CD4-positive, alpha-beta T cell treated with Interleukin-4 for 4 hours (primary cell): ENCODE data around the gene TBC1D19.

ENCODE experiments used
- DNase-seq: peaks from one replicate; pipeline ENCODE4 v3.0.0-alpha.2; 2020

TBC1D19 gene

GRCh38 chr4:26737385-26737784 is 153.5 kb downstream of the TBC1D19 start:
- DNase-seq: no peak

DNA sequence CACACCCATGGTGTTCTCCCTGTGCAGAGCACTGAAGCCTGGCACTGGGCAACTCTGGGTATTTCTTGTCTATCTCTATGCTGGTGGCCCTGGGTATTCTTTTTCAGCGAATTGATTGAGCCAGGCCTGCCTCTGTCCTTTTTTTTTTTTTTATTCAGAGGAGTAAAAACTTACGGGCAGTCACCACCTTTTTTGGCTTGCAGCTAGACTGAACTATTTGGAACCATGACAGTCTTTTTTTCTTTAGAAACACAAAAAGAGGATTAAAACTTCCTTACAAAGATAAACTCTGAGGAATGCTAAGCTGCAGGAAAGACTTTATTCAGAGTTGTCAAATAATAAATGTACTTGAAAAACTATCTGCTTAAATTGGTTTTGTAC is 157.6 kb downstream of the TBC1D19 start:
- DNase-seq: no peak

- peak; percentile 23 for DNase-seq
Measured at GRCh38 chr4:26746802-26747213, 162.9 kb downstream of the TBC1D19 start.

- no peak for DNase-seq
Measured at GRCh38 chr4:26748811-26749210, 164.9 kb downstream of the TBC1D19 start.

- no peak for DNase-seq
Measured at GRCh38 chr4:26749867-26750266, 166.0 kb downstream of the TBC1D19 start.

DNA sequence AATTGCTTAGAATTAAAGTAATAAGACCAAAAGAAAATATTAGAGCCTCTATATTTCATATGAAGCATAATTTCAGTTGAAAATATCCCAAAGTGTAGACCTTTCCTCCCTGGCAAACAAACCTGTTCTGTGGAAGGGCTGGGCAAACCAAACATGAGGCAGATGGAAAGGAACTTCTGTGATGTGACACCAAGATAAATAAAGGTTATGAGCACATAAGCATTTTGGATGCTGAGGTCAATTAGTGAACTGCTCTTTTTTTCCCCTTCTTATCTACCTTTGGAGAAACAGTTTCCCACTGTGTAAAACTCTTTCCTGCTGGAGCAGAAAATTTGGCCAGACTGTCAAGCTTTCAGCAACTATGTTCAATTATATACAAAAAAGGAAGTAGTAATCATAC is 167.1 kb downstream of the TBC1D19 start:
- no peak for DNase-seq

DNA sequence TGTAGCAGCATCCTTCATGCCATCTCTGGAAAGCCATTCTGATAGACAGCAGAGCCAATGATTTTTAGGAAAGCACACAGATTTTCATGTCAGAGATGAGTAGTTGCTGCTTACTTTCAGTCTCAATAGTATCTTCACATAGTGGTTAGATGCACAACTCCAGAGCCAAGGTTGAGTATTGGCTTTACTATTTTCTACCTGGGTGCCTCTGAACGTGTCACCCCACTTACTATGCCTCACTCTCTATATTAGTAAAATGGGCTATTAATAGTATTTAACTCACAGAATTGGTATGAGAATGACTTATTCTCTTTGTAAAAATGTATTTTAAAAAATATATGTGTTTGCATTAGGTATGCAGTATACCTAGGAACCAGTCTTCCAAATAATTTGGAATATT is 168.0 kb downstream of the TBC1D19 start:
- DNase-seq: no peak

- DNase-seq: no peak
Measured at GRCh38 chr4:26753187-26753586, 169.3 kb downstream of the TBC1D19 start.

DNA sequence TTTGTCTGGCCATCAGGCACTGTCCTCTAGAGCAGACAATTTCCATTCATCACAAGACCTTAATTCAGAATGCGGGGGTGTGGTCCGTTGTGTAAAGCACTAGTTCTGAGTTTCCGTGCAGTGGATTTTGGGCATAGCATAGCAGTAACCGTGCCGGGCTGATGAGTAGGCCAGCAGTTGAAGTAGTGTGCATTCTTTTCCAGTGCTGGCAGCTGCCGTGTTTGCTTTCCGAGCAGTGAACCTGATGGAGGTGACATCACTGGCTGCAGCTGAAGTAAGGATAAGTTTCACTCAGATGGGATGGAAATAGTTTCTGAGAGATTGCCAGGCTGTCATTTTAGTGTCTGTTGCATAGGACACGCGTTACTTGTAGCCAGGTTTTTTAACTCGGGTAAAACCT is 169.7 kb downstream of the TBC1D19 start:
- no peak for DNase-seq

DNA sequence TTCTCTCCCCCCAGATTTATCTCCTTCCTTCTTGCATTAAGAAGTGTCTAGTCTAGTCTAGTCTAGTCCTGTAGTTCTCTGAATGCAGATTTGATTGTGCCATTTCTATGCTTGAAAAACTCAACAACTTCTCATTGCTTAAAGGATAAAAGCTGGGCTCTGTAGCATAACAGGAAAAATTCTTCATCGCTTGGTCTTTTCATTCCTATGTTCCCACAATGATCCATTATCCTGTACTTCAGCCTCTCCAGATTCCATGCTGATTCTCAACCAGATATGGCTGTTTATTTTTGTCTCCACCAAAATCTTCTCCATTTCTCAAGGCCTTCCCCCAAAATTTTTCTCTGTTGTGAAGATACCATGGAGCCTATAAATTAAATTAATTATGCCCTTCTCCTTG is 173.9 kb downstream of the TBC1D19 start:
- no peak for DNase-seq

DNA sequence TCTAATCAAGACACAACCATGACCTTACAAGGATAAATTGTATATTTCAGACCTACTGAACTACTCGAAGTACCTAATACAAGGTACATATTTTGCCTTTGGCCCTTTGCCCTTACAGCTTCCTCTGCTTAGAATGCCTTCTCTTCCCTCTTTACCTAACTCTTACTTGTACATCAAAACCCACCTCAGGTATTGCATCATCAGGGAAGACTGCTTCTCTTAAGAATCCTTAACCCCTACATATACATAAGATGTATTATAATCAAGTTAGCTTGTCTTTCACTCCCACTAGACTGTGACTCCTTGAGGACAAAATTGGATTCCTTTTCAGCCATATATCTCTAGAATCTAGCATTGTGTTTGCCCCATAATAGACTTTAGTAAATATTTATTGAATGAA is 175.0 kb downstream of the TBC1D19 start:
- DNase-seq: no peak

GRCh38 chr4:26762650-26763049 is 178.8 kb downstream of the TBC1D19 start:
- DNase-seq: no peak

DNA sequence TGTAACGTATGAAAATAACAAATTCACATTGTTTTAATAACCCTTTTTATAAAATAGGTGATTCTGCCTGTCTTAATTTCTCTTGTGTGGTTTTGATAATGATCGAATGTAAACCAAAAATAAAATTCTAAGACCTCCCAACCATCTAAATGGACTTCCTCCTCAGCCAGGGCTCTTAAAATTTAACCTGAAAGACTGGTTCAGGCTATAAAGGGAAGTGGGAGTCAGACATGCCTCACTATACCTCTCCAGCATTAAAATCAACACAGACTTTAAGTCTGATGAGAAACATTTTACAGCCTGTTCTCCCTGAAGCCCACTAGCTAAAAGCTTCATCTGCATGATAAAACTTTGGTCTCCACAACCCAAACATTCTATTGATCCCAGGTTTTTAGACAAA is 179.2 kb downstream of the TBC1D19 start:
- no peak for DNase-seq

DNA sequence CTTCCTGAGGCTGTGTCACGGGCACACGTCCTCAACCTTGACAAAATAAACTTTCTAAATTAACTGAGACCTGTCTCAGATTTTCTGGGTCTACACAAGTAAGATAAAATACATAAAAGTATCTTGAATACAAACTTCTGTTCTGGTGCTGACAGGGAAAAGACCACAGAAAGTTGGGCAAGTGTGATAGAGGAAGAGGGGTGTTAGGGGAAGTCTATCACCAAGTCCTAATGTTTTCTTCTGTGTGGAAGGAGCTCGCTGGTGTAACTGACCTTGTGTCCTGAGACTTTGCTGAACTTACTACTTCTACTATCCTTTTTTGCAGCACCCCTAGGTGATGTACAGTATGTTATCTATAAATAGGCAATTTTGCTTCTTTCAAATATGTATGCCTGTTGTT is 179.8 kb downstream of the TBC1D19 start:
- no peak for DNase-seq

DNA sequence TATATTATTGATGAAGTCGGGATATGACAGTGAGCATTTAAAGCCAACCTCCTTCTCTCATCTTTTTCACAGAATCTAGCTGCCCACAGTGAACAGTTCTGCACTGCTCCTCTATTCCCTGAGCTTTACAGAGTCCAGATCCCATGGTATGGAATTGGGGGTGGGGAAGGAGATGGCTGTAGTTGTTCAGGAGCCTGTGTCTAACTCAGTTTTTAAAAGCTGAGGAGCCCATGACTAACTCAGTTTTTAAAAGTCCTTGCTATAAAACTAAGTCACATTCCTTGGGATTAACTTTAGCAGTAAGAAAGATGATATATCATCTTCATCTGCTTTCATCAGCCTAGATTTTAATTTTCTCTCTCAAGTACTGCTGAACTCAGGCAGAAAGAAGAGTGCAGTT is 180.3 kb downstream of the TBC1D19 start:
- no peak for DNase-seq

DNA sequence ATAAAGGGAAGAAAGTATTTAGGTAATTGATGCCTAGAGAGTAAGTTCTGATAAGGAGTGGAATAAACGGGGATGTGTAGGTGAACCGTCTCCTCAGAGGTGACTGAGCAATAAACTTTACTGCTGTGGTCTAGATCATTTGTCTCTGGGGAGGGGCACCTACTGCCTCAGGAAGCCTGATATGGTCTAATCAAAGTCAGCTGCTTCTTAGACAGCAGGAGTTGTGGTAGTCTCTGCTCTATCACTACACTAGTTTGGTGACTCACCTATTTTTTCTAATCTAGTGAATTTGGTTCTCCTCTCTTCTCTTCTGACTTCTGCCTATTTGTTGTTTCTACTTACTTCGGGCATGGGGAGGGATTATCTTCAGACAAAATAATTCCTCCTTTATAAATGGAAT is 181.6 kb downstream of the TBC1D19 start:
- no peak for DNase-seq

DNA sequence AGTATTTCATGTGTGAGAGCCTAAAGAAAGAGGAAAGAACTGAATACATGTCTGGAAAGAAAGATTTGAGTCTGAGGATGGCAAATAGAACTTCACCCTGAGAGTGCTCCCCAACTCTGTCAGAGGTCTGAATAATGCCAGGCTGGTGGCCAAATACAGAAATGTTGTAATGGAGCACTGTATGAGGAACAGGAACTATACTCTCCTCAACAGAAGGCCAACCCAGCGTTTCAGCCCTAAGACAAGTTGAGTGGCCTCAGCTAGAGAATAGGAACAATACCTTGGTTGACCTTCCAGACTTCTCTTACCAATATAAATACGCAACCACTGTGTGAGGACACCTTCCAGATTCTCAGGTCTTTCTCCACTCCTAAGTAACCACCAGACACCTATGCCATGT is 182.3 kb downstream of the TBC1D19 start:
- no peak for DNase-seq

DNA sequence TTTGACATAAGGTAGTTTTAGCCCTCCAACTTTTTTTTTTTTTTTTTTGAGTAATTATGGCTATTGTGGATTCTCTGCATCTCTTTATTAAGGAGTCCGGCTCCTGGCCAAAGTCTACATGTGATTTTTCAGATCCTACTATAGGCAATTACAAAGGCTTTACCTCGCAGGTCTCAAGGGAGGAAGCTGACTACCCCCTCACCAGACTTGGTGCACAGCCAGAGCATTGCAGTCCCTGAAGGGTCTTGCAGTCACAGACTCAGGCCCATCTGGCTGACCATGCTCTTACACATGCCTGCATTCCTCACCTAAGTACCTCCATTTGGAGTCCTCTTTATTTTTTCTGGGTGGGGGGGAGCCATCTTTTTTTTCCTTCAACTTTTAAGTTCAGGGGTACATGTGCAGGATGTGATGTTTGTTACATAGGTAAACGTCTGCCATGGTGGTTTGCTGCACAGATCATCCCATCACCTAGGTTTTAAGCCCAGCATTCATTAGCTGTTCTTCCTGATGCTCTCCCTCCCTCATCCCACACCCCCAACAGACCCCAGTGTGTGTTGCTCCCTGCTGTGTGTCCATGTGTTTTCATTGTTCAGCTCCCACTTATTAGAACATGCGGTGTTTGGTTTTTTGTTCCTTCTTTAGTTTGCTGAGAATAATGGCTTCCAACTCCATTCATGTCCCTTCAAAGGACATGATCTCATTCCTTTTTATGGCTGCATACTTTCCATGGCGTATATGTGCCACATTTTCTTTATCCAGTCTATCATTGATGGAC is 188.4 kb downstream of the TBC1D19 start:
- DNase-seq: no peak

DNA sequence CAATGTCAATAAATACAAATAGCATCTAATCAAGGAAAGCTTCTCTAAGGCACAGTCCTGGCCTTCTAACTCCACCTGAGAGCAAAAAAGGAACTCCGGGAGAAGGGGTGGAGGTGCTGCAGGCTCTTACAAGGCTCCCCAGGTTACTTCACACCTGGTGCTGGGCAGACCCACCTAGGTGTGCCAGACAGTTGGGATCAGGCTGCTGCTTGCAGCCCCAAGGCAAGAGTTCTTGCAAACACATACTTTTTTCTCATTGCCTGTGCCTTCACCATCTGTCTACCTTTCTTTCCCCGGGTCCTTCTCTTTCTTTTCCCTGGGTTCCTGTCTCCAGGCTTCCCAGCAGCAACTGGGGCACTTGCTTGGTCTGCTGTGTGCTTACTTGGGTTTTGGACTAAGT is 195.3 kb downstream of the TBC1D19 start:
- DNase-seq: no peak

DNA sequence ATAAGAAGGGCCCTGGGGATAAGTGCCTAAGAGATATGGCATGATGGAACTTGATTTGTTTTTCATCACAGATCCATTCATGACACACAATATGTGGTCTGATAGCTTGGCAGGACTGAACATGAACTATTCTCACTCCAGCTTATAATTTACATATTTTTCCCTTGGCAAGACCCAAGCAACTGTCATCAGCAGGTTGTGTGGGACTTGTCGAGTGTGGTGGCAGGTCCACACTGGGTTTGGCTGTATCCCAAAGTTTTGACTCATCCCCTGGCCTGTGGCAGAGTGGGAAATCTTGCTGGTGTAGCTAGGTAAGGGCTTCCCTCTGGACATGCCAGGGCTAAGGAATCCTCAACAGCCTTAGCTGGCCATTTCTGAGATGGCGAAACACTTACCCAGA is 195.8 kb downstream of the TBC1D19 start:
- DNase-seq: no peak

DNA sequence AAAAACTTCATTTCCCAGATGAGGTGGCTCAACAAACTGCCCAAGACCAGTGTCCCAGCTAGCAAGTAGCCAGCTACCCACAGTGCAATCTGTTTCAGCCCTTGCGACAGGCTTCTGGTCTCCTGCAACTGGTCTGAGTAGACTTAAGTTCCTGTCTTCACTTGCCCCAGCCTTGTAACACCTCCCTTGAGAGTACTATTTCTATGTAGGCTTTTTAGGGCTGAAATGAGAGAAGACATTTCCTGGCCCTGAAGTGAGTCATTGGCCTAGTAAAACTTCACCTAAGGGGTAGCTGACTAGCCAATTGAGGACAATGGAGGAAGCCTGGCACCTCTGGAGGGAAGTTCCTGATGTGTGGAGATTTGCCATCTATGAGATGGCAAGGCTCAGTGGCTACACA is 196.7 kb downstream of the TBC1D19 start:
- DNase-seq: no peak

DNA sequence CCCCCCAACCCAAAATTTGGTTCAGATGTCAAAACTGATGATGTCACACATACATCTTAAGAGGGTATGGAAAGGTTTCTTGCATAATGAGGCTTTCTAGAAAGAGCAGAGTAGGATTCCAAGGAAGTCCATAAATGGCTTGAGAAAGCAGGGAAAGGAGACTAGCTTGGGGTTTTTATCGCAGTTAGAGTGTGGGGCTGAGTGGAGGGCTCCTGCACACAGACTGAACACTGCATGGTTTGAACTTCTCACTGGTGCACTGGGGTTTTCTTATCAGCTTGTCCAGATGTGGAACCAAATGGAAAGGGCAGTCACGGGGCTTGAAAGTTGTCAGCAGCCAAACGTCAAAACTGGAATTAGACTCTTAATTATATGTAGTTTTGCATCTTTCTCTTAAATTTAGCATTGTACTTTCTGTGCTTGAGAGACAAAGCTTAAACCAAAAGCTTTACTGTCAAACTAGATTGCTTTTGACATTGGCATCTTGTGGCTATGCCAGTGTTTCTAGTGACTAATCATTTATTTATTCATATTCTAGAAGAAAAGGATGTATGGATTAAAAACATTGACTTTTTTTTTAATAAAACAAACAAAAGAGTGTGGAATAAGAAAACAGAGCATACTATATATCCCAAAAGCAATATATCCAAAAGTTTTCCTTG is 198.4 kb downstream of the TBC1D19 start:
- DNase-seq: no peak

DNA sequence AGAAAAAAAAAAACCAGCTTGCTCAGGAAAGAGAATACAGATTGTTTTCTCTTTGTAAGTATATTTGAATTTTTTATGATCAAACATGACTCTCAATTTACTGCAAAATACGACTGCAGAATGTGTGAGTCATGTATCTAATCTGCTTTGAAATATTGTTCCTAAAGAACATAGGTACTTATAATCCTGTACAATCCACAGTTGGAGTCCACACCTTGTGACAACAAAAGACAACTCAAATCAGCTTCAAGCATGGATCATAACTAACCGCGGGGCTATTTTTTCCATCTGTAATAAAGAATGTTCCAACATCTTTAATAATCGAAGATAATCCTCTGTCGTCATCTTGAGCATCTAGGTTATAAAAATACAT is 198.9 kb downstream of the TBC1D19 start:
- DNase-seq: no peak

- DNase-seq: no peak
Measured at GRCh38 chr4:26784207-26784865, 200.5 kb downstream of the TBC1D19 start.
